Neural progenitor cell (in vitro differentiated cells): ENCODE results near the gene SPATA3.

Experiments
- EZH2 ChIP-seq: fragments of 200-600 bp; sonication (generic); IDR thresholded peaks from 2 replicates; pipeline ENCODE4 v1.6.1; 2017; ENCODE audit warnings: antibody characterized with exemption, mild to moderate bottlenecking, moderate library complexity
- TF ChIP-seq, protein P1 (sequence below): fragments of 200-600 bp; sonication (generic); IDR thresholded peaks from 2 replicates; pipeline ENCODE4 v1.5.1; 2017; ENCODE audit warnings: antibody characterized with exemption, mild to moderate bottlenecking

DNA sequence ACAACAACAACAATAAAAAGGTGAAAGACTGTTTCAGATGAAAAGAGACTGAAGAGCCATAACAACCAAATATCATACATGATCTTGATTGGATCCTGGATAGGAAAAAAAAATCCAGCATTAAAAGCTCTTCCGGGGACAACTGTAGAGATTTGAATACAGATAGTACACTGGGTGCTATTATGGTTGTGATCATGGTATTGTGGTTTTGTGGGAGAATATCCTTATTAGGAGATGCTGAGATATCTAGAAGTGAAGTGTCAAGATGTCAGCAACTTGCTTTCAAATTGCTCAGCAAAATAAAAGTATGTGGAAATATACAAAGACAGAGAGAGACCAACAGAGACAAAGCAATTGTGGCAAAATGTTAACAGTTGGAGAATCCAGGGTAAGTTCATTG is 15.5 kb upstream of the SPATA3 start:
- TF ChIP-seq, protein P1, sequence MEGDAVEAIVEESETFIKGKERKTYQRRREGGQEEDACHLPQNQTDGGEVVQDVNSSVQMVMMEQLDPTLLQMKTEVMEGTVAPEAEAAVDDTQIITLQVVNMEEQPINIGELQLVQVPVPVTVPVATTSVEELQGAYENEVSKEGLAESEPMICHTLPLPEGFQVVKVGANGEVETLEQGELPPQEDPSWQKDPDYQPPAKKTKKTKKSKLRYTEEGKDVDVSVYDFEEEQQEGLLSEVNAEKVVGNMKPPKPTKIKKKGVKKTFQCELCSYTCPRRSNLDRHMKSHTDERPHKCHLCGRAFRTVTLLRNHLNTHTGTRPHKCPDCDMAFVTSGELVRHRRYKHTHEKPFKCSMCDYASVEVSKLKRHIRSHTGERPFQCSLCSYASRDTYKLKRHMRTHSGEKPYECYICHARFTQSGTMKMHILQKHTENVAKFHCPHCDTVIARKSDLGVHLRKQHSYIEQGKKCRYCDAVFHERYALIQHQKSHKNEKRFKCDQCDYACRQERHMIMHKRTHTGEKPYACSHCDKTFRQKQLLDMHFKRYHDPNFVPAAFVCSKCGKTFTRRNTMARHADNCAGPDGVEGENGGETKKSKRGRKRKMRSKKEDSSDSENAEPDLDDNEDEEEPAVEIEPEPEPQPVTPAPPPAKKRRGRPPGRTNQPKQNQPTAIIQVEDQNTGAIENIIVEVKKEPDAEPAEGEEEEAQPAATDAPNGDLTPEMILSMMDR: no peak
- TF ChIP-seq EZH2: no peak
